ENCODE data around the gene KIAA0040.
A peak's percentile ranks its signal among the peaks of the same experiment; 100 is the strongest.

The KIAA0040 gene

DNA sequence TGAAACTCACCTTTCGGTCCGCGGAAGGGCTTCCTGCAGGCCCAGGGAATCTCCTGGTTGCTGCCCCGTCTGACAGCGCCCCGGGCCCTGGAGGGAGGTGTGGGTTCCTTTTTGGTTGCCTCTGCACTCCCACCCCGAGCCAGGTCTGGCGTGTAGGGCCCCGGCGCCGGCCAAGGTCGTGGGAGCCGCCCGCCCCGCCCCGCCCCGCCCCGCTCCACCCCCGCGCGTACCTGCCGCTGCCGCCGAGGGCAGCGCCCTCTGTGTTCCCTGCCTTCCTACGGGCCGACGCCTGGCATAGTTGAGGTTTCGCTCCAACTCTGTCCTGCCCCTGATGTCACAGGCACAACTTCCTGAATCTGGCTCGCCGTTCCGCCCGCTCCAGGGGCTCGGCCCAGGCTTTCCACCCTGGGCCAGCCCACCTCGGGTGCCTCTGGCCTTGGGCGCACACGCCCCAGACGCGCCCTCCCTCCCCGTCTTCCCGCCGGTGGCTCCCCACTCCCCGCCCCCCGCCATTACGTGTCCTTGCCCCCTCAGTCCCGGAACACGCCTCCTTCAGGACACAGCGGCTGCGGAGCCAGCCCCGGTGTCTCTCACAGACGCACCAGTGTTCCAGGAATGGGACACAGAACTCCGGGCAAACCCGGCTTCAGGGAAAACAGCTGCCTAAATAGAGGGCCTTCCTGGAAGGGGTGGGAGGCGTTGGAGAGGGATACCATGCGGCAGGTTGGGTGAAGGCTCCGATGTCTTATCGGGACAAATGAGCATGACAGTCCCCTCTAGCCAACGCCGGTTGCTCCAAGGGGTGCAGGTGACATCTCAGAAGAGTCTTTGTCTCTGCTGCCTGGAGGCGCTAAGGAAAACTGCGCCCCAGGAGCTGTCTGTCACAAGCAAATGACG, at the start of gene KIAA0040:
Gene KIAA0040, minus strand, starts transcription at position 147 of the 897 bp plus-strand sequence. CDS start 31,763 bp downstream, outside the sequence.
- no peak for DNase-seq (ENCODE audit: low spot score)

GRCh38 chr1:175237389-175237788, 44.8 kb upstream of the KIAA0040 start:
- no peak for DNase-seq (ENCODE audit: low spot score)

- no peak for DNase-seq (ENCODE audit: low spot score)
These were observed 42.1 kb upstream of the KIAA0040 start for GRCh38 chr1:175234639-175235038.

GRCh38 chr1:175232335-175232734, 39.8 kb upstream of the KIAA0040 start:
- no peak for DNase-seq (ENCODE audit: low spot score)

GRCh38 chr1:175225805-175226129, 33.2 kb upstream of the KIAA0040 start:
- no peak for DNase-seq (ENCODE audit: low spot score)

DNA sequence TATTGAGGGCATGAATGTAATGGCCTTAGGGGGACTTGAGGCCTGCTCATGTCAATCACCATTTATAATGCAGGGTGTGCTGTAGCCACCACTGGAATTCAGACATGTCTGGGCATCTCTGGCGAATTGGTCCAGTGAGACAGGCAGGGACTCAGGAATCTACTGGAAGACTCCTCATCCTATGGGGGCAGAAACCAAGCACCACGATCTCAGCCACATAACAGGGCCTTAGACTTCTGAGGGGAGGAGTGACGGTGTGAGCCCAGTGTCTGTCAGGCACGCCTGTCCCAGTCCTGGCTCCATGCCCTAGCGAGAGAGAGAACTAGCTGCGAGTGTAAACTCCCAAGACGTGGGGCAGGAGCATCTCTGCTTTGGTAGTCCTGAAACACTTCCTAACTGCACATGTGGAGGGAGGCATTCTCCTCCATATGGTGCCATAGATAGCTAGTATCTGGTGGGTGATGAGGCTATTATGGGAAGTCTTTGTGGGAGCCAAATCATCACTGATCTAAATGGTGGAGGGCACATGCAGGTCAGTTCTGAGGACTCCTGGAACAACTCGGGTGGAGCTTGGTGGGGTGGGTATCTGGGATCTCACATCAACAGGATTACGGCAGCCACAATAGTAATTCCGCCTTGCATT, 29.8 kb upstream of the KIAA0040 start:
- DNase-seq (ENCODE audit: low spot score), result no peak

- DNase-seq (ENCODE audit: low spot score), result no peak
These were observed 29.1 kb upstream of the KIAA0040 start for GRCh38 chr1:175221557-175222175.

DNA sequence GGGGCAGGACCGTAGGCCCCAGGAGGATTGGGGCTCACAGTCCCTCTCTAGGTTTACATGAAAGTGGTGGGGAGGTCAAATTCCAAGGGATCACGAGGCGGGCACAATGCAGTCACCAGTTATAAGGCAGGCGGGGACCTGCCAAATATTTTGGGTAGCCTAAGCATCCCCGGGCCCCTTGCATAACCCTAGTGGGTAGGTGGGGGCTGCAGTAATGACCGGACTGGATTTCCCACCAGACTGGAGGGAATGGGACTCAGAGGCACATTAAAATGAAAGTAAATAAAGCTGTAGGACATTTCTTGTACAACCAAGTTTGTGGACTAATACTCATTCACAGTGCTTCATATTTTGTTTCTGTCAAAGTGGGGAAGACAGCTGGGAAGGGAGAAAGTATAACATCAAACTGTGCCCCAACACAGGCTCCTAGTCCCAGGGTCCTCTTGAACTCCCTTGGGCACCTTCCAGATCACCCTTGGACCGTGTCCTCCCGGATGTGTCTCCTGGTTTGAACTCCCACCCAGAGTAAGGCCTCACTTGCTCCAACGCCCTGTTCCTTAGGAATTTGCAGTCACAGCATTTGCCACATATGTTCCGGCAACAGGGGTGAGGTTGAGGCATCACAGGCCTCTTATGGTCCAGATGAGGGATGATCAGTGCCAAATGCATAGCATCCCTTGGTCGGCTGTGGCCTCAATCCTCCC, 28.4 kb upstream of the KIAA0040 start:
- no peak for DNase-seq (ENCODE audit: low spot score)

DNA sequence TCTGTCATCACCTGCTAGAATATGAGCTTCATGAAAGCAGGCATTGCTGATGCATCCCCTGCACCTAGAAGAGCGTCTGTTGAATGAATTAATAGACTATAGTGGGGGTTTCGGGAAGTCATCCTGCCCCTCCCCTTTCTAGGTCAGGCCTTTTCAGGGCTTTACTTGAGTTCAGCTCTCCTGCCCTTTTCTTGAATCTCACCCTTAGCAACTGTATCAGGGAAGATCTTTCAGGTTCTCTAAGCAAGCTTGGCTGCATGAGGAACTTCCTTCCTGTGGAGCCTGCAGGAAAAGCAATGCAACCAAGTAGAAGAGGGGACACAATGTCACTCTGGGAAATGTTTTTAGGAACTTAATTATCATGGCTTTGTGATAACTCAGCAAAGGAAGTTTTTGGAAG, 27.2 kb upstream of the KIAA0040 start:
- DNase-seq (ENCODE audit: low spot score), result no peak

DNA sequence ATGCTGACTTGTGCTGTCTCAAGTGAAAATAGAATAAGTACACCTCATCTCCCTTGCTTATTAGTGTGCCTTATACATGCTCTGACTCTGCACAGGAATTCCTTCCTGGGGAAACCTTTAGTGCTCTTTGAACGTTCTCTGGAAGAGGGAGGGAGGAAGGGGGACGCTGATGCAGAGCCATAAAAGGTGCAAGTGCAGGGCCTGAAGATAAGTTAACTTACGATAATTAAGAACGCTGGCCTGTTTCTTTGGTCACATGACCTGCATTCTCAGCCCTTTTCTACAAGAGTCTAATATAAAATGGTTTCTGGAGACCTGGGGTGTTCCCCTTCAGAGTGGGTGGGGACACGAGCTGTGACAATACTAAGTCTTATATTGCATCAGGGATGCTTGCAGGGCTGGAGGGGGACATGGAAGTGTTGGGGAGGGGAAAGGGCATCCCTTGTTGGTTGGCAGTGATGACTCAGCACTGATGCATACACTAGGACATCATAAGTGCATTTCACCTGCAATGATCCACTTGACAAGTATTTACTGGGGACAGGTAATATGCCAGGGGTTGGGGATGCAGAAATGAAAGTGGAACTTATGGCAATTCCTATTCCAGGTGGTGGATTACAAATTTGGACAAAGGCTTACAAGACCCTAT, 26.3 kb upstream of the KIAA0040 start:
- DNase-seq (ENCODE audit: low spot score), result no peak

DNA sequence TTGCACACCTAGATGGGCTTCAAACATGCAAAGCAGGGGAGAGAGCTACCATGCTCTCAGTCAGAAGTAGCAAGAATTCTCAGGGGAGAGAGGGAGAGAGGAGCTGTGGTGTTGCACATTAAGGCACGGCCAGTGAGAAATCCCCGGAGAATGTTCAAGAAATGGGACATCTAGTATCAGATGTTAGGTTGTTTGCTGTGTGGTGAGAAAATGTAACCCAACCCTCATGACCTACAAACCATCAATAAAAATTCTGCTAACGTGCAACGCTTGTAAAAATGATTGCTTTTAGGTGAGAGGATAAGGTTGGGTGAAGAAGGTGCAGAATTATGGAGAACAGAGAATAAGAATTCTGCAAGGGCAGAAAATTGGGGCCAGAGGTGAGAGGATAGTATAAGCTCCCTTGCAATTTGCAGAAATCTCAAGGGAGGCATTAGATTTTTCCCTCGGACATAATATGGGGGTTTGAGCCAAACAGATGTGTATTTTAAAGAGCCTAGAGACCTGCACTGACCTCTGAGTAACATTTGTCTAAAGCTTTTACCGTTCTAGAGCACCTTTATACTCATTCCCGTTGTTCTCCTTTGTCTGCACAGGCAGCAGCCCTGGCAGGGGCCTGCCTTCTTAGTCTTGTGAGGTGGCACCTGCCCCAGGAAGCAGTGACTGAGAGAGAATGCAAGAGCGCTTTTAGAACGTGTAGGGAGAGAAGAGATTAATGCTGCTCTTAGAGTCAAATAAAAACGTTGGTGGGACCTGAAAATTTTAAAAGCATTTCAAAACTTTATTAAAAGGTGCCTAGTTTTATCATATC, 25.4 kb upstream of the KIAA0040 start:
- no peak for DNase-seq (ENCODE audit: low spot score)

DNA sequence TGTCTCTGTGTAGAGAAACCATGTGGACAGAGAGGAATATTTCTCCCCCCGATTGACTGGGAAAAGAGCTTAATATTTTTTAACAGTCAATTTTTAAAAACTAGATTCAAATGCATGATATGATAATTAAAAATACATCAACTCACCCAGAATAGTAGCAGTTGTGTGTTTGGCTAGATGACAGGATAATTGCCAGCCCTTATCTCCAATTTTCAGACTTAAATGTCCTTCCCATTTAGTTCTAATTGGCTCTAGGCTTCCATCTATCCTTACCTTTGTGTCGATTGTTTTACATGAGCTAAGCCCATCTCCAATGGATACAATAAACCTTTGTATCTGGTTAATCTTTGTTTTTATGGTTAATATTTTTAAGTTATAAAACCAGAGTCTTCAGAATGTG, 23.9 kb upstream of the KIAA0040 start:
- DNase-seq (ENCODE audit: low spot score), result no peak

- no peak for DNase-seq (ENCODE audit: low spot score)
These were observed 19.1 kb upstream of the KIAA0040 start for GRCh38 chr1:175211656-175212055.

DNA sequence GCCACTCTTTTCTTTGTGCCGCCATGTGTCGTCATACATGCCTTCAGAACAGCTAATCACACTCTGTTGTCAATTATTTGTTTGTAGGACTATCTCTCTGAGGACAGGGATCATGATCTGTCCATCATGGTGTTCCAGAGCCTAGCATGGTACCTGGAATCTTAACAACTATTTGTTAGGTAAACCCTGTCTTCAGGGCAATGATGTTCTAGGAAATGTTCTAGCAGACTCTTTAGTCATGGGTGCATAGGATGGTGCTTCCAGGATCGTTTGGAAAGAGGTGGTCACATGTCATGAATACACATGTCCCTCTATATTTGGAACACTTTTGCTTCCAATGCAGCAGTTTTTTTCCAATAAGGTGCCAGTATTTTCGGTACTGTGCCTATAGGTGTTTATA, 18.2 kb upstream of the KIAA0040 start:
- no peak for DNase-seq (ENCODE audit: low spot score)

DNA sequence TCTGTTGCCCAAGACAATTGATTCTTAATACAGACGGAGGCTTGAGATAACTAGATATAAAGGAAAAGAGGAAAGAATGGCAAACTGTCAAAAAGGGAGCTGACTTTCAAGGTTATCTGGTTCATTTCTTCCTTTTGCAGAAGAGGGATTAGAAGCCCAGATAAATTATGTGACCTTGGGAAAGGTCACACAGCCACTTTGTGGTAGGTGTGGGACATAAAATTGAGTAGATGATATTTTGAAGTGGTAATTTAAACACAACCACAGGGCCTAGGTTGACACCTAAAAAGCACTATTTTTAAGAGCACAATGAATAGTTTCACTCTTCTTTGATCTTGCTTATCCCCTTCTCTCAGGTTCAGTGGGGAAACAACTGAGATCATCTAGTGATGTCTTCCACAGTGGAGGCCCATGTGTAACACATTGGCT, 16.9 kb upstream of the KIAA0040 start:
- peak; percentile 7 for DNase-seq (ENCODE audit: low spot score)

DNA sequence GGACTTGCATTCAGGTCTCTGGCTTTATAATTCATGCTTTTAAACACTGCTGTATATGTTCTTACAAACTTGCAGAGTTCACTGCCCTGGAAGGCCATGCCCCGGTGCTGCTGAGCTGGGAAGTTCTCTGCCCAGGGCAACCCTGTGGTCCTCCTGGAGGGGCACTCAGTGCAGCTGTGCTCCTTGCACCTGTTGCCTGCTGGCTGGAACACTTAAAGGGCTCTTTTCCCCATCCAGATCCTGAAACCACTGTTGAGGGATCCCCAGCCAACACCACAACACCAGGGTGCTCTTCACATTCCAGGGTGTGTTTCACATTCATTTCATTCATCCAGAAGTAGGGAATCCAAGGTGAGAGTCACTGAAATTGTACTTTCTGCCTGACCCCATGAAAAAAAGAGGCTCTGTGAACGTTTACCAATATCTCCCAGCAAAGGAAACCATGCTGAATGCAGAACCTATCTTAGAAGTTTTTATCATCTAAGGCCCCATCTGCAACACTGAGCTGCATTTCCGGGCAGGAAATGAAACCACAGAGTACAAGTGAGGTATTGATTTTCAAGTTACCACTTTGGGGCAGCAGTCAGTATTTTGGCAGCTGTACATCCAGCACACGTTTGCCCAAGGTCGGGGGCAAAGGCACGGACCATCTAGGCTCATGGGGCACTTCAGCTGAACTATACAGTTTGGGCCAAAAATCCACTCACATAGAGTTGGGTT, 16.4 kb upstream of the KIAA0040 start:
- no peak for DNase-seq (ENCODE audit: low spot score)

DNA sequence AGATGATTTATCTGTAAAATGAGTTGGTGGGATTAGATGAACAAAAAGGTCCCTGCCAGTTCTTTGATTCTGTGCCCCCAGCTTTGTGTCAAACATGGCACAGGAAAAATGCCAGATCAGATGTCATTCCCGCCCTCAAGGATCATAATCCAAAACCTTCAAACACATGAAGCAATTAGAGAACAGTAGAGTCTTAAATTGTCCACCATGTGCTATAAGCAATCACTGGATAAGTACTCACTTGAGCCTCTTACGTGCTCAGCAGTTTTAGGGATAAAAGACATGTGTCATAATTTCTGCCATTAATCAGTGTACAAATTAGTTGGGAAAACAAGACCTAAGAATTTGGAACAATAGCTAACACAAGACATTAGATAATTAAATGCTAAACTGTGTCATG, 15.4 kb upstream of the KIAA0040 start:
- no peak for DNase-seq (ENCODE audit: low spot score)

DNA sequence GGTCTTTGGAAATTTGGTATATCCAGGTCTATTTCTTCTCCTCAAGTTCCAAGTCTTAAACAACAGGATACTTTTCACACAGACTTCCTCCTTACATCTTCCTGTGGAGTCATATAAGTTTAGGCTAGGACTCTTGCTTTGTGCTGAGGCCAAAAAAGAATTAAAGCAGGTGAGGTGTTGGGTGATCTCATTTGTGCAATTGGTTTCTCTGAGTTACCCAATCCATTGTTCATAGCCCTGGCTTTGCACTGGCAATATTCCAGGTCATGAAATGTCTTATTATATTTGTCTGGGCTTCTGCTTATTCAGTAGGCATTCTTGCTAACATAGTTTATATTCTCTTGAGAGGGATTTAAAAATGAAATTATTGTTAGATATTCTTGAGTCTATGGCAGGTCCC, 14.1 kb upstream of the KIAA0040 start:
- DNase-seq (ENCODE audit: low spot score), result no peak

- DNase-seq (ENCODE audit: low spot score), result no peak
These were observed 11.8 kb upstream of the KIAA0040 start for GRCh38 chr1:175204330-175204729.

DNA sequence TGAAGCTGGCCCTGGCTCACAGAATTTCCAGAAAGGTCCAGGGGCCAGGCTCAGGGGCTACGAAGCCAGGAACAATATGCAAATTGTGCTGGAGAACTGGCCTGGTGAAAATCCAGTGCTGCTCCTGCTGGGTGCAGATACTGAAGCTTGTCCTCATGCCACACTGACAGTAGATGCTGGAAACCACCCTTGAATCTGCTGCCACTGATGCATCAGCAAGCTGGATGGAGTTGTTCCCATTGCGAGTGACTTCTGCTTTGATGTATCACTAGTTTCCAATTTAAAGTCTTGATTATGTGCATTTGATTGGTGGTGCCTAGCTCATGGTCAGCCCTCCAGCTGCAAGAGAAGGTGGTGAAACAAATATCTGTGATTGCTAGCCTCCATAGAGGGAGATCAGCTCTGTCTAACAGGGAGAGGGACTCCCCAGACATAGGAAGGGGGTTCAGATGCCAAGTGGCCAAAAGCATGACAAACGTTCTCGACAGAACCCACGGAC, 11.0 kb upstream of the KIAA0040 start:
- DNase-seq (ENCODE audit: low spot score), result no peak

All from hematopoietic multipotent progenitor cell treated with erythropoietin and hydrocortisone succinate and interleukin-3 and kit ligand, for 15 days (in vitro differentiated cells).